Thyroid gland (tissue), 4 donors: ENCODE data around the gene SKI. TPM values are rescaled to one million over a fixed set of nuclear protein-coding genes. Genes with fewer than 3 reads are reported as not detected.

ENCODE experiments used
- DNase-seq, 2 donors: peaks; one replicate each; pipeline ENCODE4 v3.0.0-alpha.2; 2019
- H3K27ac ChIP-seq, 3 donors: fragments of 200-600 bp; sonication (generic); 1 replicate in 2 of 3; 2 replicates in 1 of 3; pipeline ENCODE4 v1.5.1; 2016 to 2019; ENCODE audit warnings: mild to moderate bottlenecking in 1 of 3, moderate library complexity in 1 of 3
- H3K27me3 ChIP-seq: fragments of 200-600 bp; sonication (generic); one replicate; pipeline ENCODE4 v1.5.1; 2019
- H3K36me3 ChIP-seq, 2 donors: fragments of 200-600 bp; sonication (generic); one replicate each; pipeline ENCODE4 v1.5.1; 2016 to 2019
- H3K4me1 ChIP-seq, 2 donors: fragments of 200-600 bp; sonication (generic); one replicate each; pipeline ENCODE4 v1.5.1; 2017 to 2019
- H3K4me3 ChIP-seq, 3 donors: fragments of 200-600 bp; sonication (generic); replicated peaks in 1 of 3; 1 replicate in 2 of 3; 2 replicates in 1 of 3; pipeline ENCODE4 v1.5.1; 2016; ENCODE audit warnings: mild to moderate bottlenecking in 1 of 3
- H3K9me3 ChIP-seq: fragments of 200-600 bp; sonication (generic); one replicate; pipeline ENCODE4 v1.5.1; 2017
- CTCF ChIP-seq, 6 experiments: fragments of 200-600 bp in 3 of 6; fragments of 450-650 bp in 3 of 6; sonication (generic) in 3 of 6; IDR thresholded peaks; one replicate each; pipeline ENCODE4 v1.5.1; 2016 to 2019; ENCODE audit warnings: antibody characterized with exemption in 6 of 6, mild to moderate bottlenecking in 2 of 6, inconsistent platforms in 1 of 6, moderate library complexity in 1 of 6
- POLR2A ChIP-seq, 2 donors: fragments of 450-650 bp; IDR thresholded peaks; one replicate each; pipeline ENCODE4 v1.6.1; 2017; ENCODE audit warnings: antibody characterized with exemption in 2 of 2, mild to moderate bottlenecking in 2 of 2, moderate library complexity in 1 of 2
- WGBS, 2 donors: methylation state at CpG; one replicate each; pipeline ENCODE4 v1.1.5; 2017; 5-methylcytosine and 5-hydroxymethylcytosine counted together
- intact Hi-C: fragments of 100-400 bp; cut with DNase I; formaldehyde crosslinking; loops from one replicate; pipeline ENCODE4 v1.15.1; 2023
- total RNA-seq, 4 donors: library from RNA; depleted of rRNA; stranded (reverse); fragments of >200 nt; gene quantifications; one replicate each; pipeline ENCODE4 v1.2.3, GENCODE V29; 2016

SKI gene
- total RNA-seq, 4 donors from 2014 or later, result 31.4 to 59.6 (median 39.9) TPM

- H3K9me3 ChIP-seq, result no peaks in the 10 kb centered on the region
- H3K36me3 ChIP-seq, result no peaks in the 10 kb centered on the region
- H3K4me1 ChIP-seq, result peaks cover 54 to 87% of the 10 kb centered on the region in 2 donors
- intact Hi-C loops, result no loop called here
- H3K27ac ChIP-seq, result no peak overlapping the region
- no peak for TF ChIP-seq POLR2A (IDR thresholded peaks at IDR 0.05)
- TF ChIP-seq CTCF (IDR thresholded peaks at IDR 0.05), result no peak
- H3K27me3 ChIP-seq, result no peaks in the 10 kb centered on the region
- no peak for DNase-seq
- WGBS, 2 donors, result 92 to 98% methylated on average over 12 to 15 of the region's 28 CpGs
- H3K4me3 ChIP-seq, result no peak overlapping the region
These were observed 41.2 kb downstream of the SKI start for GRCh38 chr1:2269193-2269921.

DNA sequence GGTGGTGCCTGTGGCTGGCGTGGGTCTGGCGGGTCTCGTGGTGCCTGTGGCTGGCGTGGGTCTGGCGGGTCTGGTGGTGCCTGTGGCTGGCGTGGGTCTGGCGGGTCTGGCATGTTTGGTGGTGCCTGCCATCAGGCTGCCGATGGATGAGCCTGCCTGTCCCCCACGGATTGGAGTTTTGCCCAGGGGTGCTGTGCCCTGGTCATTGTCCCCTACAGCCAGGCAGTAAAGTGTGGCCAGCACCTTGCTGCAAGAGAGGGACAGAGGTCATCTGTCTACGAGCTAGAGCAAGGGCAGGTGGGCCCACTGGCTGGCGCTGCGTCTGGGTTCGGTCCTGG is 41.8 kb downstream of the SKI start:
- Histone ChIP-seq H3K36me3 (no peaks in the 10 kb centered on the region), H3K9me3 (no peaks in the 10 kb centered on the region), H3K27me3 (no peaks in the 10 kb centered on the region), H3K4me1 (peaks cover 59 to 88% of the 10 kb centered on the region in 2 donors), H3K4me3 (no peak overlapping the region), H3K27ac (peak overlapping the region in 1 of 3 donors; percentile 18)
- WGBS, 2 donors, result 94 to 100% methylated on average over 3 to 6 of the region's 13 CpGs
- DNase-seq, result no peak
- no peak for TF ChIP-seq CTCF (IDR thresholded peaks at IDR 0.05)
- TF ChIP-seq POLR2A (IDR thresholded peaks at IDR 0.05), result no peak
- intact Hi-C loops, result loop anchor here (5.0 kb wide), 1 partner anchor 33 kb away; no protein-coding TSS in a partner anchor

- Histone ChIP-seq H3K27me3 (no peaks in the 10 kb centered on the region), H3K27ac (peak overlapping the region in 2 of 3 donors; percentile 2 to 18), H3K36me3 (no peaks in the 10 kb centered on the region), H3K4me3 (no peak overlapping the region), H3K9me3 (no peaks in the 10 kb centered on the region), H3K4me1 (peaks cover 65 to 94% of the 10 kb centered on the region in 2 donors)
- WGBS, 2 donors, result 60 to 75% methylated on average over 16 of the region's 27 CpGs
- no peak for DNase-seq
- intact Hi-C loops, result loop anchor here (5.0 kb wide), 1 partner anchor 33 kb away; no protein-coding TSS in a partner anchor
- no peak for TF ChIP-seq POLR2A (IDR thresholded peaks at IDR 0.05)
- TF ChIP-seq CTCF (IDR thresholded peaks at IDR 0.05), result no peak
These were observed 42.4 kb downstream of the SKI start for GRCh38 chr1:2270260-2271100.

DNA sequence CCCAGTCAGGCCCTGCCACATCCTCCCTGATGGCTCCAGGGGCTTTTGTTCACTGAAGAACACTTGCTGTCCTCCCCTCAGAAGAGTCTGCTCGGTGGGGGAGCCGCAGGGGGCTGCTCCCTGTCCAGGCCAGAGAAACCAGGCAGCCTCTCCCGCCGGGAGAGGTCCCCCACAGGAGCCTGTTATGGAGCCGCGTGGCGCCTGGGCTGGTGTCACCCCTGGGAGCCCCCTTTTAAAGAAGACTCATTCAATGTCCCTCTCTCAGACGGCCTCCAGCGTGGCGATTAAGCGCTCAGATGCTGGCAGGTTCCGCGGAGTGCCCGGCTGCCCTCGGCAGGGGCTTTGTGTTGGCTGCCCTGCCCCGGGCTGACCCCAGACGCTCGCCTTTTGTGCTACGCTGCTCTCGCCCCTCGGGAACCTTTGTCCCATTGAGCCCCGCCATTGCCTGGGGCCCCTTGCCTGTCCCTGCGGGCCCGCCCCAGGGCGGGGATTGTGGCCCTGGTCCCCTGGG is 43.1 kb downstream of the SKI start:
- intact Hi-C loops, result loop anchor here (5.0 kb wide), 1 partner anchor 34 kb away; no protein-coding TSS in a partner anchor
- peak overlapping the region in 1 of 3 donors; percentile 2 for H3K27ac ChIP-seq
- TF ChIP-seq CTCF (IDR thresholded peaks at IDR 0.05) (no peak), POLR2A (IDR thresholded peaks at IDR 0.05) (no peak)
- no peaks in the 10 kb centered on the region for H3K27me3 ChIP-seq
- H3K9me3 ChIP-seq, result no peaks in the 10 kb centered on the region
- no peaks in the 10 kb centered on the region for H3K36me3 ChIP-seq
- WGBS, 2 donors, result 89% methylated on average over 11 of the region's 25 CpGs; no CpG with 5 or more reads in 1 of the 2 donors
- H3K4me1 ChIP-seq, result peaks cover 73 to 98% of the 10 kb centered on the region in 2 donors
- no peak overlapping the region for H3K4me3 ChIP-seq
- DNase-seq, result no peak
